Measurements from ENCODE around the gene CTNNBL1.
"Not testable (repeated sequence)": the region's sequence is repeated elsewhere in the genome, so short reads cannot be mapped to it uniquely, and the experiment has no call there.

Gene CTNNBL1

DNA sequence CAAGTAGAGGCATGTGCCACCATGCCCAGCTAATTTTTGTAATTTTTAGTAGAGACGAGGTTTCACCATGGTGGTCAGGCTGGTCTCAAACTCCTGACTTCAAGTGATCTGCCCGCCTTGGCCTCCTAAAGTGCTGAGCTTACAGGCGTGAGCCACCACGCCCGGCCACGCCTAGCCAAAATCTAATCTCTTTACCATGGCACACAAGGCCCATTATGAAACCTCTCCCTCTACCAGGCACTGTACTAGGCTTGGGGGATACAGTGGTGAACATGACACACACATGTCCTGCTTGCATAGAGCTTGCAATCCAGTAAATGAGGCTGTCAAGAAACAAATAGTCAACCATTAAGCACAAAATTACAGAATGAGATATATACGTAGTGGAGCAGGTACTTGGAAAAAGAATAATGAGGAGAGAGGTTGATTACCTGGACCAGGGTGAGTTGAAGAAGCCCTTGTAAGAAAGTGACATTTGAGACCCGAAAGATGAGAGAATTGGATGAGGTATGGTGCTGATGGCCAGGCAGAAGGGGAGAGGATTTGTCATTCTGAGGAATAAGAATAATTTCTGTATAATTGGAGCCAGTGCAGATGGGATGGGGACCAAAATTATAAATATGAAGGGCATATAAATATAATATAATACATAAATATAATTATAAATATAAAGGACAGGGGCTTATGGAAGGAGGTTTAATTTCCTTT, 1.2 kb upstream of the CTNNBL1 start:
- Histone ChIP-seq H3K27me3 (ENCODE audit: control insufficient read depth in 1 of 2, insufficient read depth in 2 of 2, low read length in 2 of 2) (peaks cover 0 to 4% of the 10 kb centered on the region in 2 donors), H3K9ac (ENCODE audit: low read depth in 1 of 2, low read length in 2 of 2) (no peak overlapping the region)

DNA sequence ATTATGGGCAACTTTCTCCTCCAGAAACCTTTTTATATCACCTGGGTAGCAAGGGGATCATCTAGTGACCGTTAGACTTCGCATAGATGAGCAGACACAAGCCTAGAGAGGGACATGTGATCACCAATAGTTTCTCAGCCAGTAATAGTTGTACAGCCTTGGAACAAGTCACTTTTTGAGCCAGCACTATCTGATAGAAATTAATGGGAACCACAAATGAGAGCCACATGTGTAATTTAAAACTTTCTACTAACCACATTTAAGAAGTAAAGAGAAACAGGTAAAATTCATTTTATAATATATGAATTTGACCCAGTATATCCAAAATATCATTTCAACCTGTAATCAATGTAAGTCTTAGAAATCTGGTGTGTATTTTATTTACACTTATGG, 592 bp upstream of the CTNNBL1 start:
- Histone ChIP-seq H3K27me3 (ENCODE audit: control insufficient read depth in 1 of 2, insufficient read depth in 2 of 2, low read length in 2 of 2) (peaks cover 0 to 4% of the 10 kb centered on the region in 2 donors), H3K9me3 (ENCODE audit: control insufficient read depth in 1 of 2, low read length in 2 of 2) (no peaks in the 10 kb centered on the region), H3K9ac (ENCODE audit: low read depth in 1 of 2, low read length in 2 of 2) (peak overlapping the region in 1 of 2 donors; percentile 45), H3K36me3 (ENCODE audit: control insufficient read depth in 1 of 2, insufficient read depth in 2 of 2, low read length in 2 of 2) (no peaks in the 10 kb centered on the region), H3K27ac (ENCODE audit: low read depth, low read length) (no peak overlapping the region), H3K4me3 (ENCODE audit: low read depth in 1 of 2, low read length in 2 of 2) (peak overlapping the region; percentile 93 to 99), H3K4me1 (ENCODE audit: control insufficient read depth in 1 of 2, insufficient read depth in 2 of 2, low read length in 2 of 2) (peaks cover 18 to 20% of the 10 kb centered on the region in 2 donors)

More for the DNA sequence above, 1.2 kb upstream of the CTNNBL1 start:
- H3K4me1 ChIP-seq (ENCODE audit: control insufficient read depth in 1 of 2, insufficient read depth in 2 of 2, low read length in 2 of 2): peaks cover 18 to 20% of the 10 kb centered on the region in 2 donors
- H3K36me3 ChIP-seq (ENCODE audit: control insufficient read depth in 1 of 2, insufficient read depth in 2 of 2, low read length in 2 of 2): no peaks in the 10 kb centered on the region
- H3K9me3 ChIP-seq (ENCODE audit: control insufficient read depth in 1 of 2, low read length in 2 of 2): no peaks in the 10 kb centered on the region
- H3K4me3 ChIP-seq (ENCODE audit: low read depth in 1 of 2, low read length in 2 of 2): no peak overlapping the region
- H3K27ac ChIP-seq (ENCODE audit: low read depth, low read length): no peak overlapping the region

DNA sequence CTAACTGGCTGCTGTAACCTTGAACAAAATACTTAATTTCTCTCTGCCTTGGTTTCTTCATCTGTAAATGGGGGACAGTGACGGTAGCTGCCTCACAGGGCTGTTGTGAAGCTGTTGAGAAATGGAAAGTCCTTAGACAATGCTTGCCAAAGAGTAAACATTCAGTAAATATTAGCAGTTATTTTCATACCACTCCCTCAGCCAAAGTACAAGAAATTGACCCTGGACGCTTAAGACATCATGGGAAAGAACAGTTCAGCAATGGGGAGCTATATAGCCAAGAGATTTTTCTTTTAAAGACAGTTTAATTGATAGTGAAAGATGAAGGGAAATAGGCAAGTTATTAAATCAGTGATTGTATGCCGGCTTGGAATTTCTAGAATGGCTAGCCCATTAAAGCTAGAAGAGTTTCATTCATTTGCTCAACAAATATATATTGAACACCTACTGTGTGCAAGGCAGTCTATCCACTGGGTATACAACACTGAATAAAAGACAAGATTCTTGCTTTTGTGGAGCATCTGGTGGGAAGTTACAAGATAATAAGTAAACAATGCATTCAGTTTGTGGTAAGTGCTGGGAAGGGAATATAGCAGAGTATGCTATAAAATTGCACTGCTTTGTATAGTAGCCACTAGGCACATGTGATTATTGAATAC, 2.0 kb downstream of the CTNNBL1 start:
- no peak overlapping the region for H3K9ac ChIP-seq (ENCODE audit: low read depth in 1 of 2, low read length in 2 of 2)
- H3K27me3 ChIP-seq (ENCODE audit: control insufficient read depth in 1 of 2, insufficient read depth in 2 of 2, low read length in 2 of 2): peaks cover 0 to 2% of the 10 kb centered on the region in 2 donors
- H3K4me1 ChIP-seq (ENCODE audit: control insufficient read depth in 1 of 2, insufficient read depth in 2 of 2, low read length in 2 of 2): peaks cover 25 to 28% of the 10 kb centered on the region in 2 donors
- no peaks in the 10 kb centered on the region for H3K9me3 ChIP-seq (ENCODE audit: control insufficient read depth in 1 of 2, low read length in 2 of 2)
- no peak overlapping the region for H3K27ac ChIP-seq (ENCODE audit: low read depth, low read length)
- H3K36me3 ChIP-seq (ENCODE audit: control insufficient read depth in 1 of 2, insufficient read depth in 2 of 2, low read length in 2 of 2): no peaks in the 10 kb centered on the region
- peak overlapping the region; percentile 24 to 34 for H3K4me3 ChIP-seq (ENCODE audit: low read depth in 1 of 2, low read length in 2 of 2)

- H3K9ac ChIP-seq (ENCODE audit: low read depth in 1 of 2, low read length in 2 of 2): no peak overlapping the region
- no peaks in the 10 kb centered on the region for H3K9me3 ChIP-seq (ENCODE audit: control insufficient read depth in 1 of 2, low read length in 2 of 2)
- H3K36me3 ChIP-seq (ENCODE audit: control insufficient read depth in 1 of 2, insufficient read depth in 2 of 2, low read length in 2 of 2): no peaks in the 10 kb centered on the region
- no peak overlapping the region for H3K4me3 ChIP-seq (ENCODE audit: low read depth in 1 of 2, low read length in 2 of 2)
- H3K27ac ChIP-seq (ENCODE audit: low read depth, low read length): no peak overlapping the region
- H3K4me1 ChIP-seq (ENCODE audit: control insufficient read depth in 1 of 2, insufficient read depth in 2 of 2, low read length in 2 of 2): peaks cover 25 to 28% of the 10 kb centered on the region in 2 donors
- no peaks in the 10 kb centered on the region for H3K27me3 ChIP-seq (ENCODE audit: control insufficient read depth in 1 of 2, insufficient read depth in 2 of 2, low read length in 2 of 2)
Observed at GRCh38 chr20:37697314-37697713, 3.5 kb downstream of the CTNNBL1 start.

- Histone ChIP-seq H3K36me3 (ENCODE audit: control insufficient read depth in 1 of 2, insufficient read depth in 2 of 2, low read length in 2 of 2) (no peaks in the 10 kb centered on the region), H3K27me3 (ENCODE audit: control insufficient read depth in 1 of 2, insufficient read depth in 2 of 2, low read length in 2 of 2) (no peaks in the 10 kb centered on the region), H3K9ac (ENCODE audit: low read depth in 1 of 2, low read length in 2 of 2) (no peak overlapping the region), H3K27ac (ENCODE audit: low read depth, low read length) (no peak overlapping the region), H3K9me3 (ENCODE audit: control insufficient read depth in 1 of 2, low read length in 2 of 2) (no peaks in the 10 kb centered on the region), H3K4me3 (ENCODE audit: low read depth in 1 of 2, low read length in 2 of 2) (no peak overlapping the region), H3K4me1 (ENCODE audit: control insufficient read depth in 1 of 2, insufficient read depth in 2 of 2, low read length in 2 of 2) (peaks cover 25 to 28% of the 10 kb centered on the region in 2 donors)
Observed at GRCh38 chr20:37699202-37699601, 5.4 kb downstream of the CTNNBL1 start.

- H3K36me3 ChIP-seq (ENCODE audit: control insufficient read depth in 1 of 2, insufficient read depth in 2 of 2, low read length in 2 of 2): no peaks in the 10 kb centered on the region
- H3K4me3 ChIP-seq (ENCODE audit: low read depth in 1 of 2, low read length in 2 of 2): no peak overlapping the region
- H3K27me3 ChIP-seq (ENCODE audit: control insufficient read depth in 1 of 2, insufficient read depth in 2 of 2, low read length in 2 of 2): no peaks in the 10 kb centered on the region
- no peaks in the 10 kb centered on the region for H3K9me3 ChIP-seq (ENCODE audit: control insufficient read depth in 1 of 2, low read length in 2 of 2)
- H3K9ac ChIP-seq (ENCODE audit: low read depth in 1 of 2, low read length in 2 of 2): no peak overlapping the region
- peaks cover 15 to 17% of the 10 kb centered on the region in 2 donors for H3K4me1 ChIP-seq (ENCODE audit: control insufficient read depth in 1 of 2, insufficient read depth in 2 of 2, low read length in 2 of 2)
- no peak overlapping the region for H3K27ac ChIP-seq (ENCODE audit: low read depth, low read length)
Observed at GRCh38 chr20:37700301-37700700, 6.5 kb downstream of the CTNNBL1 start.

- not testable (repeated sequence) for H3K4me1 ChIP-seq (ENCODE audit: control insufficient read depth in 1 of 2, insufficient read depth in 2 of 2, low read length in 2 of 2); H3K9me3 ChIP-seq (ENCODE audit: control insufficient read depth in 1 of 2, low read length in 2 of 2); H3K9ac ChIP-seq (ENCODE audit: low read depth in 1 of 2, low read length in 2 of 2); H3K27me3 ChIP-seq (ENCODE audit: control insufficient read depth in 1 of 2, insufficient read depth in 2 of 2, low read length in 2 of 2); H3K4me3 ChIP-seq (ENCODE audit: low read depth in 1 of 2, low read length in 2 of 2); H3K27ac ChIP-seq (ENCODE audit: low read depth, low read length); H3K36me3 ChIP-seq (ENCODE audit: control insufficient read depth in 1 of 2, insufficient read depth in 2 of 2, low read length in 2 of 2)
Observed at GRCh38 chr20:37701676-37702075, 7.8 kb downstream of the CTNNBL1 start.

- Histone ChIP-seq H3K27ac (ENCODE audit: low read depth, low read length) (no peak overlapping the region), H3K9me3 (ENCODE audit: control insufficient read depth in 1 of 2, low read length in 2 of 2) (no peaks in the 10 kb centered on the region), H3K4me3 (ENCODE audit: low read depth in 1 of 2, low read length in 2 of 2) (no peak overlapping the region), H3K9ac (ENCODE audit: low read depth in 1 of 2, low read length in 2 of 2) (no peak overlapping the region), H3K27me3 (ENCODE audit: control insufficient read depth in 1 of 2, insufficient read depth in 2 of 2, low read length in 2 of 2) (no peaks in the 10 kb centered on the region), H3K4me1 (ENCODE audit: control insufficient read depth in 1 of 2, insufficient read depth in 2 of 2, low read length in 2 of 2) (peaks cover 7 to 8% of the 10 kb centered on the region in 2 donors), H3K36me3 (ENCODE audit: control insufficient read depth in 1 of 2, insufficient read depth in 2 of 2, low read length in 2 of 2) (no peaks in the 10 kb centered on the region)
Observed at GRCh38 chr20:37702403-37703034, 8.7 kb downstream of the CTNNBL1 start.

DNA sequence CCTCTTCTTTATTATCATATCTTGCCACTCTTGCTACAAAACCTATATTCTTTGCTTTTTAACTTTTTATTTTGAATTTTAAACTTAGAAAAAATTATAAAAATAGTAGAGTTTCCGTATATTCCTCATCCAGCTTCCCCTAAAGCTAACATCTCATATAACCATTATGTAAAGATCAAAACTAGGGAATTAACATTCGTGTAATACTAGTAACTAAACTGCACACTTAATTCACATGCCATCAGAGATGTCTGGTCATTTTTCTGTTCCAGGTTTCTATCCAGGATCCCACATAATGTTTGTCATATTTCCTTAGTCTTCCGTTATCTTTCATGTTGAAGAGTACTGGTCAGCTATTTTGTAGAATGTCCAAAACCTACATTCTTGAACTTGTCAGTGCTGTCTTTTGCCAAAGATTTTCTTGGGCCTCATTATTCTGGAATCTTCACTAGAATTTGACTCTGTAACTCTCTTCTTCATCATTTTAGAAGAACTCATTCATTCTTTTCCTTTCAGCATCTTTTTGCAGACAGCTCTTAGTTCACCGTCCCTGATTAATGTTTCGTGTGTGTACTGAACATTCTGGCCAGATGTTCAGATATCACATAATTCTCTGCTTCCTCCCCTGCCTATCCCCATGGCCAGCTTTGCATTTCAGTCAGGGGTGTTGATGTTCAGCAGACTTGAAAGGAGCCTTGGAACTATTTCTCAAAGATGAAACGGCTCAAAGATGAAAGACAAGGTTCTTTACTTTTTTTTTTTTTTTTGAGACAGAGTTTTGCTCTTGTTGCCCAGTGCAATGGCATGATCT, 9.4 kb downstream of the CTNNBL1 start:
- H3K9ac ChIP-seq (ENCODE audit: low read depth in 1 of 2, low read length in 2 of 2): no peak overlapping the region
- H3K27me3 ChIP-seq (ENCODE audit: control insufficient read depth in 1 of 2, insufficient read depth in 2 of 2, low read length in 2 of 2): no peaks in the 10 kb centered on the region
- no peaks in the 10 kb centered on the region for H3K9me3 ChIP-seq (ENCODE audit: control insufficient read depth in 1 of 2, low read length in 2 of 2)
- H3K4me3 ChIP-seq (ENCODE audit: low read depth in 1 of 2, low read length in 2 of 2): no peak overlapping the region
- H3K27ac ChIP-seq (ENCODE audit: low read depth, low read length): no peak overlapping the region
- H3K4me1 ChIP-seq (ENCODE audit: control insufficient read depth in 1 of 2, insufficient read depth in 2 of 2, low read length in 2 of 2): peaks cover 7 to 8% of the 10 kb centered on the region in 2 donors
- no peaks in the 10 kb centered on the region for H3K36me3 ChIP-seq (ENCODE audit: control insufficient read depth in 1 of 2, insufficient read depth in 2 of 2, low read length in 2 of 2)

Measured in duodenal mucosa (tissue), 2 donors.